Heart right ventricle (tissue), 16 donors: ENCODE results near the gene S100Z. TPM values are rescaled to one million over a fixed set of nuclear protein-coding genes. Genes with fewer than 3 reads are reported as not detected.

Experiments
- ATAC-seq, 8 donors: fragments of 200-7000 bp; cut with Tn5 transposase; one replicate each; pipeline ENCODE4 v1.9.1; 2020; ENCODE audit warnings: mild to moderate bottlenecking in 8 of 8, moderate library complexity in 8 of 8, moderate number of reproducible peaks in 1 of 8
- DNase-seq, 2 donors: peaks; one replicate each; pipeline ENCODE4 v3.0.0-alpha.2; 2020
- H3K27ac ChIP-seq, 10 donors: fragments of 200-600 bp; sonication (generic) in 2 of 10; one replicate each; pipeline versions ENCODE4 v1.5.0 to v1.8.0; 2020 to 2022; ENCODE audit warnings: mild to moderate bottlenecking in 3 of 10
- H3K27me3 ChIP-seq, 7 donors: fragments of 200-600 bp; one replicate each; pipeline ENCODE4 v1.8.0; 2021 to 2022; ENCODE audit warnings: mild to moderate bottlenecking in 2 of 7
- H3K36me3 ChIP-seq, 9 donors: fragments of 200-600 bp; sonication (generic) in 1 of 9; one replicate each; pipeline versions ENCODE4 v1.5.0 to v1.8.0; 2020 to 2022; ENCODE audit warnings: mild to moderate bottlenecking in 2 of 9
- H3K4me1 ChIP-seq, 9 donors: fragments of 200-600 bp; sonication (generic) in 1 of 9; one replicate each; pipeline versions ENCODE4 v1.5.0 to v1.8.0; 2020 to 2022; ENCODE audit warnings: mild to moderate bottlenecking in 4 of 9
- H3K4me3 ChIP-seq, 10 donors: fragments of 200-600 bp; sonication (generic) in 2 of 10; one replicate each; pipeline versions ENCODE4 v1.5.0 to v1.8.0; 2020 to 2022; ENCODE audit warnings: mild to moderate bottlenecking in 7 of 10, moderate library complexity in 2 of 10
- H3K9me3 ChIP-seq, 11 donors: fragments of 200-600 bp in 10 of 11; sonication (generic) in 2 of 11; one replicate each; pipeline versions ENCODE4 v1.5.0 to v1.8.0; 2013 to 2022; ENCODE audit warnings: mild to moderate bottlenecking in 2 of 11, control low read depth in 1 of 11, moderate library complexity in 1 of 11
- CTCF ChIP-seq, 9 donors: fragments of 200-600 bp; sonication (generic) in 2 of 9; IDR thresholded peaks; one replicate each; pipeline versions ENCODE4 v1.5.0 to v1.8.0; 2021 to 2022; ENCODE audit warnings: antibody characterized with exemption in 9 of 9, mild to moderate bottlenecking in 5 of 9, moderate library complexity in 1 of 9
- WGBS, 2 donors: extraction: QIAGEN DNeasy Blood & Tissue Kit; methylation state at CpG; one replicate each; pipeline ENCODE4 v1.1.7; 2013; ENCODE audit warnings: inconsistent platforms in 1 of 2; 5-methylcytosine and 5-hydroxymethylcytosine counted together
- intact Hi-C, 10 donors: fragments of 100-400 bp; cut with DNase I; formaldehyde crosslinking; loops; one replicate each; pipeline versions ENCODE4 v1.11.1 to v1.14.2; 2022
- polyA plus RNA-seq, 2 donors: library from polyadenylated mRNA; stranded (reverse); fragments of 200-250 nt; gene quantifications; one replicate each; pipeline ENCODE4 v1.2.3, GENCODE V29; 2013
- total RNA-seq, 10 donors: library from RNA; stranded (reverse); fragmentation: NEBNext Ultra II Directional in 3 of 10; extraction: Animal tissue kit (Norgen Biotek cat#: 25700) in 3 of 10; gene quantifications; one replicate each; pipeline versions ENCODE4 v1.2.1 to v1.2.4, GENCODE V29; 2021 to 2023
- donor health status: Arrhythmogenic right ventricular cardiomyopathy.
- donor health status: ischemic (EF 13 %, LVEDD 7.1; RV severe dilation, severe dysfunction).
- donor health status: healthy with polysubstance abuse.
- donor health status: DM: no; HTN: yes; CAD: no.
- donor health status: DM: no; HTN: no; CAD: no.
- donor health status: ischemic (EF 25% LVEDD 6.9; RV normal size, moderate dysfunction).
- donor health status: ischemic (EF 25% LVEDD 5.7; RV mildly dilated, moderate dysfunction).
- donor health status: healthy.
- donor health status: DM: yes; HTN: yes; CAD: no.
- donor health status: Ischemic cardiomyopathy.
- donor health status: ischemic (EF 35%, LVEDD 5.7; RV mildly dilated, moderate dysfunction).
- donor health status: nonischemic (EF 11% LVEDD 7.7; RV severe dilation, severe dysfunction).
- donor health status: DM: yes; HTN: yes; CAD: no.
- donor health status: PGD.
- donor health status: ischemic (EF 29% LVEDD 5.4; RV normal size, mild dysfunction).
- donor health status: nonischemic (EF 23%, LVEDD 6.1; RV moderate dilation, normal function).

The S100Z gene
- total and polyA plus RNA-seq, 12 donors: 0.03 to 0.22 TPM; not detected in 10

- H3K4me3 ChIP-seq: no peak overlapping the region
- H3K27me3 ChIP-seq: no peaks in the 10 kb centered on the region
- no peak for TF ChIP-seq CTCF (IDR thresholded peaks at IDR 0.05)
- no peaks in the 10 kb centered on the region for H3K9me3 ChIP-seq
- H3K36me3 ChIP-seq: peaks cover 0 to 7% (median 0%) of the 10 kb centered on the region in 9 donors
- intact Hi-C loops: loop anchor here in 1 of 10 donors (10.0 kb wide), 1 partner anchor 761 kb away; no protein-coding TSS in a partner anchor
- ATAC-seq (no peak), DNase-seq (no peak)
- WGBS, 2 donors: 89 to 92% methylated on average over 2 of the region's 2 CpGs
- no peak overlapping the region for H3K27ac ChIP-seq
- peaks cover 0 to 2% (median 0%) of the 10 kb centered on the region in 9 donors for H3K4me1 ChIP-seq
Measured at GRCh38 chr5:76836181-76836580, 13.6 kb upstream of the S100Z start.

GRCh38 chr5:76836585-76836984 is 13.2 kb upstream of the S100Z start:
- Histone ChIP-seq H3K4me3 (no peak overlapping the region), H3K4me1 (no peaks in the 10 kb centered on the region), H3K27ac (no peak overlapping the region), H3K9me3 (no peaks in the 10 kb centered on the region), H3K36me3 (peaks cover 0 to 7% (median 0%) of the 10 kb centered on the region in 9 donors), H3K27me3 (no peaks in the 10 kb centered on the region)
- 83 to 91% methylated on average over 4 of the region's 4 CpGs for WGBS, 2 donors
- TF ChIP-seq CTCF (IDR thresholded peaks at IDR 0.05): no peak
- intact Hi-C loops: loop anchor here in 1 of 10 donors (10.0 kb wide), 1 partner anchor 762 kb away; no protein-coding TSS in a partner anchor
- no peak for ATAC-seq
- DNase-seq: no peak

- intact Hi-C loops: loop anchor here in 1 of 10 donors (10.0 kb wide), 1 partner anchor 764 kb away; no protein-coding TSS in a partner anchor
- H3K36me3 ChIP-seq: peaks cover 0 to under 1% (median 0%) of the 10 kb centered on the region in 9 donors
- WGBS, 2 donors: 77 to 80% methylated on average over 7 of the region's 7 CpGs
- ATAC-seq: no peak
- TF ChIP-seq CTCF (IDR thresholded peaks at IDR 0.05): no peak
- no peaks in the 10 kb centered on the region for H3K4me1 ChIP-seq
- no peaks in the 10 kb centered on the region for H3K27me3 ChIP-seq
- no peak overlapping the region for H3K27ac ChIP-seq
- H3K4me3 ChIP-seq: no peak overlapping the region
- DNase-seq: no peak
- H3K9me3 ChIP-seq: no peaks in the 10 kb centered on the region
Measured at GRCh38 chr5:76838481-76839261, 11.1 kb upstream of the S100Z start.

- WGBS, 2 donors: 86 to 88% methylated on average over 3 of the region's 3 CpGs
- TF ChIP-seq CTCF (IDR thresholded peaks at IDR 0.05): no peak
- no peaks in the 10 kb centered on the region for H3K27me3 ChIP-seq
- intact Hi-C loops: no loop called here
- DNase-seq: no peak
- no peaks in the 10 kb centered on the region for H3K4me1 ChIP-seq
- H3K27ac ChIP-seq: no peak overlapping the region
- H3K36me3 ChIP-seq: no peaks in the 10 kb centered on the region
- no peaks in the 10 kb centered on the region for H3K9me3 ChIP-seq
- H3K4me3 ChIP-seq: no peak overlapping the region
- no peak for ATAC-seq
Measured at GRCh38 chr5:76841361-76841760, 8.5 kb upstream of the S100Z start.
